Stomach (tissue), 4 donors: ENCODE measurements around the gene NOC2L.

Source experiments
- EP300 ChIP-seq: sonication (generic); formaldehyde crosslinking; IDR thresholded peaks from one replicate; pipeline ENCODE4 v1.6.1; 2017; ENCODE audit warnings: antibody characterized with exemption
- POLR2A ChIP-seq, 4 donors: fragments of 450-650 bp; IDR thresholded peaks; one replicate each; pipeline ENCODE4 v1.6.1; 2016; ENCODE audit warnings: antibody characterized with exemption in 4 of 4, control low read depth in 2 of 4, mild to moderate bottlenecking in 1 of 4, moderate library complexity in 1 of 4
- POLR2AphosphoS5 ChIP-seq, 3 donors: sonication (generic); formaldehyde crosslinking; IDR thresholded peaks; one replicate each; pipeline ENCODE4 v1.6.1; 2016; ENCODE audit warnings: antibody characterized with exemption in 3 of 3
- TF ChIP-seq, protein P1 (sequence below), 7 experiments: fragments of 450-650 bp in 4 of 7; fragments of 200-600 bp in 3 of 7; sonication (generic) in 3 of 7; IDR thresholded peaks; one replicate each; pipeline ENCODE4 v1.5.1; 2016 to 2019; ENCODE audit warnings: antibody characterized with exemption in 7 of 7, control low read depth in 2 of 7, mild to moderate bottlenecking in 1 of 7

DNA sequence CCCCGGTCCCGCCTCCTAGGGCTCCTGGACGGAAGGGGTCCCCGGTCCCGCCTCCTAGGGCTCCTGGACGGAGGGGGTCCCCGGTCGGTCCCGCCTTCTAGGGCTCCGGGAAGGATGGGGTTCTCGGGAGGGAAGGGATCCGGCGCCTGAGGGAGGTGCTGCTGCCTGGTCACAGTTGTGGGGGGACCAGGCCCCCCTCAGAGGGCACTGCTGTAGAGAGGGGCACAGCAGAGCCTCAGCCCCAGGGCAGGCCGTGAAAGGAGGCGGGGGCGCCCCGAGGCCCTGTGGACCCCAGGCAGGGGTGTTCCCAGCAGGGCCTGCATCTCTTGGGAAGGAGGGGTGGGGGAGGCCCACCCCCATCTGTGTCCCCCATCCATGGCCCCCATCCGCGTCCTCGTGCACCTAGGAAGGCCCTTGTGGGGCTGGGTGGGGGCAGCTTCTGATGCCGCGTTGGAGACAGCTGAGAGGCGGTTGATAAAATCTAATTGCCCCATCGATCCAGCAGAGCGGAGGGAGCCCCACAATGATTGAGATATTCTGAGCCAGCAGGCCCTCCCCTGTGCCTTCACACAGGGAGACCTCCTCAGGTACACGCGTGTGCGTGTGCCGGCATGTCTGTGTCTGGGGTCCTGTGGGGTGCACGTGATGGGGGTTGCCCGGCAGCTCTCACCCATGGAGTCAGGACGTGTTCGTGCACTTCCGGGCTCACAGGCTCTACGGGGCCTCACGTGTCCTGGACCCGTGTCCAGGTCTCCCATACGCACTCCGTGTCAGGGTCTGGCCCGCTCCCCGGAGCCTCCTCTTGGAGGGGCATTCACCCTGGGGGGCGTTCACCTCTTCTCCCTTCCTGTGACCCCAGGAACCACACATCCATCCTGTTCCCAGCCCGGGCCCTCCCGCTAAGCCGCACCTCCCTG, 22.4 kb downstream of the NOC2L start:
- TF ChIP-seq, protein P1, sequence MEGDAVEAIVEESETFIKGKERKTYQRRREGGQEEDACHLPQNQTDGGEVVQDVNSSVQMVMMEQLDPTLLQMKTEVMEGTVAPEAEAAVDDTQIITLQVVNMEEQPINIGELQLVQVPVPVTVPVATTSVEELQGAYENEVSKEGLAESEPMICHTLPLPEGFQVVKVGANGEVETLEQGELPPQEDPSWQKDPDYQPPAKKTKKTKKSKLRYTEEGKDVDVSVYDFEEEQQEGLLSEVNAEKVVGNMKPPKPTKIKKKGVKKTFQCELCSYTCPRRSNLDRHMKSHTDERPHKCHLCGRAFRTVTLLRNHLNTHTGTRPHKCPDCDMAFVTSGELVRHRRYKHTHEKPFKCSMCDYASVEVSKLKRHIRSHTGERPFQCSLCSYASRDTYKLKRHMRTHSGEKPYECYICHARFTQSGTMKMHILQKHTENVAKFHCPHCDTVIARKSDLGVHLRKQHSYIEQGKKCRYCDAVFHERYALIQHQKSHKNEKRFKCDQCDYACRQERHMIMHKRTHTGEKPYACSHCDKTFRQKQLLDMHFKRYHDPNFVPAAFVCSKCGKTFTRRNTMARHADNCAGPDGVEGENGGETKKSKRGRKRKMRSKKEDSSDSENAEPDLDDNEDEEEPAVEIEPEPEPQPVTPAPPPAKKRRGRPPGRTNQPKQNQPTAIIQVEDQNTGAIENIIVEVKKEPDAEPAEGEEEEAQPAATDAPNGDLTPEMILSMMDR (IDR thresholded peaks at IDR 0.05): no peak
- no peak for TF ChIP-seq EP300
- TF ChIP-seq POLR2AphosphoS5 (IDR thresholded peaks at IDR 0.05): no peak
- TF ChIP-seq POLR2A (IDR thresholded peaks at IDR 0.05): no peak
